ENCODE data around the gene PIH1D2.

- TF ChIP-seq CTCF (IDR thresholded peaks at IDR 0.05; ENCODE audit: low read length) (no peak), EZH2 (IDR thresholded peaks at IDR 0.05; ENCODE audit: borderline replicate concordance, low read length) (no peak)
Measured at GRCh38 chr11:112042161-112042960, 31.5 kb downstream of the PIH1D2 start.
